Ecto neural progenitor cell (in vitro differentiated cells): ENCODE measurements around the gene YY1AP1.
"Not testable (repeated sequence)": the region's sequence is repeated elsewhere in the genome, so short reads cannot be mapped to it uniquely, and the experiment has no call there.

ENCODE experiments used
- DNase-seq: peaks from one replicate; pipeline ENCODE4 v3.0.0-alpha.2; 2018; ENCODE audit warnings: low spot score

The YY1AP1 gene, protein sequence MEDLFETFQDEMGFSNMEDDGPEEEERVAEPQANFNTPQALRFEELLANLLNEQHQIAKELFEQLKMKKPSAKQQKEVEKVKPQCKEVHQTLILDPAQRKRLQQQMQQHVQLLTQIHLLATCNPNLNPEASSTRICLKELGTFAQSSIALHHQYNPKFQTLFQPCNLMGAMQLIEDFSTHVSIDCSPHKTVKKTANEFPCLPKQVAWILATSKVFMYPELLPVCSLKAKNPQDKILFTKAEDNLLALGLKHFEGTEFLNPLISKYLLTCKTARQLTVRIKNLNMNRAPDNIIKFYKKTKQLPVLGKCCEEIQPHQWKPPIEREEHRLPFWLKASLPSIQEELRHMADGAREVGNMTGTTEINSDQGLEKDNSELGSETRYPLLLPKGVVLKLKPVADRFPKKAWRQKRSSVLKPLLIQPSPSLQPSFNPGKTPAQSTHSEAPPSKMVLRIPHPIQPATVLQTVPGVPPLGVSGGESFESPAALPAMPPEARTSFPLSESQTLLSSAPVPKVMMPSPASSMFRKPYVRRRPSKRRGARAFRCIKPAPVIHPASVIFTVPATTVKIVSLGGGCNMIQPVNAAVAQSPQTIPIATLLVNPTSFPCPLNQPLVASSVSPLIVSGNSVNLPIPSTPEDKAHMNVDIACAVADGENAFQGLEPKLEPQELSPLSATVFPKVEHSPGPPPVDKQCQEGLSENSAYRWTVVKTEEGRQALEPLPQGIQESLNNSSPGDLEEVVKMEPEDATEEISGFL

DNA sequence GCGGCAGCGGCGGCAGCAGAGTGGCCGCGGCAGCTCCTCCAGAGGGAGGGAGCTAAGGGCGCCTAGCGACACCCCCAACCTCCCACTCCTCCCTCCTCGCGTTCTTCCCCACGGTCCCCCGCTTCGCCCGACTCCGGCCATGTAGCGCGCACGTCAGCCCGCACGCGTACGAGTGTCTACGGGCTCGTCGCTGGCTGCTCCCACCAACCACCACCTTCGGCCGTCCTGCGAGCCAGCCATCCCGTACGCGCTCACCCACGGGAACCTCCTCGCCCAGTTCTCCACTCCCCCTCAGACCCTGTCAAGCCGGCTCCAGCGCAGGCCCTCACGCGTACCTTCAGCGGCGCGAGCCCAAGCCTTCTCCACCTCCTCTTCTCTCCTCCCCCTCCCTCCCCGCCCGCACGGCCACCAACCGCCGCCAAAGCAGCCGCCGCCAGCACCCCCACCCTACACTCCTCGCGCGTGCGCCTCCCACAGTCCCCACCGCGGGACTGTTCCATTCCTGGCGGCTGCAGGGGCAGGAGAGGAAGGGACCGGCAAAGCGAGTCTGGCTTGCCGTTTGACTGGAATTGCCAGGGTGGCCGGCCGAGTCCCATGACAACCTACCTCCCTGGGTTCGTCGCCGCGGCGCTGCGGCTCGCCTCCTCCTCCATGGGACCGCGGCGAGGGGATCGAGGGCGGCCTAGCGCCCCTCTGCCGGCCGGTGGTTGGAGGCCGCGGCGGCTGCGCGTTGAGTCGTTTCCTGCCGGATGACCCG lies at the start of gene YY1AP1:
Gene YY1AP1, minus strand, starts transcription at position 451 of the 757 bp plus-strand sequence. CDS start 8,338 bp downstream, outside the sequence.
- DNase-seq, result peak; percentile 94

DNA sequence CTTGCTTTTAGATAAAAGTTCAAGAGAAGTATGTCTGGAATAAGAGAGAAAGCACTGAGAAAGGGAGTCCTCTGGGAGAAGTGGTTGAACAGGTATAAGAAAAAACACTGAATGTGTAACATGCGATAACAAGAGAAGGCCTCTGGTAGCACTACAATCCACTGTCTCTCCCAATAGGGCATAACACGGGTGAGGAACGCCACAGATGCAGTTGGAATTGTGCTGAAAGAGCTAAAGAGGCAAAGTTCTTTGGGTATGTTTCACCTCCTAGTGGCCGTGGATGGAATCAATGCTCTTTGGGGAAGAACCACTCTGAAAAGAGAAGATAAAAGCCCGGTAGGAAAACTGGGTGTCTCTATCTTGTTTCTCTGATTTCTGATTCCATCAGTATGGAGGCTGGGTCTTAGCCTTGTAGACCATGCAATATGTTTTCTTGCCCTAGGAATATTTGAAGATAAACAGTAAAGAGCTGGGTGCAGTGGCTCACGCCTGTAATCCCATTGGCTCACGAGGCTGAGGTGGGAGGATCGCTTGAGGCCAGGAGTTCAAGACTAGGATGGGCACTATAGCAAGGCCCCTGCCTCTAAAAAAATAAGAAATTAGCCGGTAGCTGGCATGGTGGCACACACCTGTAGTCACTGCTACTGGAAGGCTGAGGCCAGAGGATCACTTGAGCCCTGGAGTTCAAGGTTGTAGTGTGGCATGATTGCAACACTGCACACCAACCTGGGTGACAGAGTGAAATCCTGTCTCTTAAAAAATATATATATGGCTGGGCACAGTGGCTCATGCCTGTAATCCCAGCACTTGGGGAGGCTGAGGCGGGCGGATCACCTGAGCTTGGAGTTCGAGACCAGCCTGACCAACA lies 40.7 kb upstream of the YY1AP1 start:
- peak; percentile 64 for DNase-seq

DNA sequence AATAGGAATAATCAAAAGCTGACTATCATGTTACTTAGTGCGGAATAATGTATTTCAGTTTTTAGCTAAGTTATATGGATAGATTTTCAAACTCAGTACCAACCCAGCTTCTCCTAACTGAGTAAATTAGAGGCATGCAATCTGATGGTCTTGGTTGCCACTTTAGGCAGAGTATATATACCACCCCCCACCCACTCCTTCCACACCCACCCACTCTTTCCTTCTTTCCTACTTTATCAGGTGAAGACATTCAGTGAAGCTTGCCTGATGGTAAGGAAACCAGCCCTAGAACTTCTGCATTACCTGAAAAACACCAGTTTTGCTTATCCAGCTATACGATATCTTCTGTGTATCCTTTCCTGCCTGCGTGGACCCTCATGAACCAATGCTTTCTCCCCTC lies 36.6 kb upstream of the YY1AP1 start:
- DNase-seq, result no peak

DNA sequence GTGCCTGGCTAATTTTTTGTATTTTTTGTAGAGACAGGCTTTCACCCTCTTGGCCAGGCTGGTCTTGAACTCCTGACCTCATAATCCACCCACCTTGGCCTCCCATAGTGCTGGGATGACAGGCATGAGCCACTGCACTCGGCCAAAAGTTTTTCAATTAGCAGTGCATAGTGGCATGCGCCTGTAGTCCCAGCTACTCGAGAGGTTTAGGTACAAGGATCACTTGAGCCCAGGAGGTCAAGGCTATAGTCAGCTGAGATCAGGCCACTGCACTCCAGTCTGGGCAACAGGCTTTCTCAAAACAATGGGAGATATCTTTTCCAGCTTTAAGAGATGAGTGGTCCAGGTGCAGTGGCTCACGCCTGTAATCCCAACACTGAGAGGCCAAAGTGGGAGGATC lies 31.1 kb upstream of the YY1AP1 start:
- no peak for DNase-seq

DNA sequence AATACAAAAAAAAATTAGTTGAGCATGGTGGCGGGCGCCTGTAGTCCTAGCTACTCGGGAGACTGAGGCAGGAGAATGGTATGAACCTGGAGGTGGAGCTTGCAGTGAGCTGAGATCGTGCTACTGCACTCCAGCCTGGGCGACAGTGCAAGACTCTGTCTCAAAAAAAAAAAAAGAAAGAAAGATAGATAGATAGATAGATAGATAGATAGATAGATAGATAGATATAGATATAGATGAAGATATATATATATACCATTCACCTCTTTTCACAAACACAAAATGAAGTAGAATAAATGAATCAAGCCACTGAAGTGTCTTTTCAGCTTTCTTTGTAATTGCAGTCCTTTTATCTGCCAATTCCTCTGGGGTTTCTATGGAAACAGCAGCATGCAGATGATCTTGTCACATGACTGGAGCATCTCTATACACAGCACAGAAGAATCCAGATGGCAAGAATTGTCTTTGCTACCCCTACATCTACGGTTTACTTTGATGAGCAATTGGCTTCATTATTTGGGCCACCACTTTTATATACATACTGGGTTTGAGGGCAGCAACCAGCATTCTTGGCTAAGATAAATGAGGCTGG lies 30.0 kb upstream of the YY1AP1 start:
- DNase-seq, result not testable (repeated sequence)

DNA sequence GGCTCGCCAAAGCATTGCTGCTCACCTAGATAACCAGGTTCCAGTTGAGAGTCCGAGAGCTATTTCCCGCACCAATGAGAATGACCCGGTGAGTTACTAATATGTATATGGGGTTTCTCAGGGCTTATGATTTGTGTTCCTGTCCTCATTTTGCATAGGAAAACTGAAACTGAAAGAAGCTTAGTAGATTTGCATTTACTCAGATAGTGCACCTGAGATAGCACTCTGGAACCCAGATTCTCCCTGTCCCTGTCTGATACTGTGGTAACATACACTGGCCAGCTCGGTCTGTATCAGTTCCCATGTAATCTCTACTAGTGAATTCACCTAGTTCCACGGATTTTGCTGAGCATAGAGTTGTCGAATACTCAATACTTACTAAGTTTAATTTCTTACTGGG lies 28.5 kb upstream of the YY1AP1 start:
- no peak for DNase-seq

DNA sequence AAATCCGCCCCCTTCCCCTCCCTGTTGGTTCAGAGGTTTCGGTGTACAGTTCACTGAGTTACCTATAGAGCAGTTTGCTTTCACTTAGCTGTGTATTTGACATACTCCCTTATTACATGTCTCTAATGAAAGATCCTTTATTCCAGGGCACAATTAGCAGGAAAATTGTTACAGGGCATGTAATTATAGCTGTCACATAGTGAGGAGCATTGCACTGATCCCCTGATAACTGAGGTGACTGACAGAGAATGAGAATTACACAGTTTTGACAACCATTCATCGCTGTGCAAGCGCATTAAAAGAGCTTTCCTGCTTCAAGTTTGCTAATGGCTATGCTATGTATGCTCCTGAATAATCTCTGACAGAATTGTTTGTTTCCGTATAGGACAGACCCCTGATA lies 27.2 kb upstream of the YY1AP1 start:
- no peak for DNase-seq

DNA sequence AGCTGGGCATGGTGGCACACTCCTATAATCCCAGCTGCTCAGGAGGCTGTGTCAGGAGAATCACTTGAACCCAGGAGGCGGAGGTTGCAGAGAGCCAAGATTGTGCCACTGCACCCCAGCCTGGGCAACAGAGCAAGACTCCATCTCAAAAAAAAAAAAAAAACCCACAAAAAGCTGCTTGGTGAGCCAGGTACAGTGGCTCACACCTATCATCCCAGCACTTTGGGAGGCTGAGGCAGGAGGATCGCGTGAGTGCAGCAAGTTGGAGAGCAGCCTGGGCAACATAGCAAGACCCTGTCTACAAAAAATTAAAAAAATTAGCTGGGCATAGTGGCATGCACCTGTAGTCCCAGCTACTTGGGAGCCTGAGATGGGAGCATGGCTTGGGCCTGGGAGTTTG lies 26.5 kb upstream of the YY1AP1 start:
- not testable (repeated sequence) for DNase-seq

DNA sequence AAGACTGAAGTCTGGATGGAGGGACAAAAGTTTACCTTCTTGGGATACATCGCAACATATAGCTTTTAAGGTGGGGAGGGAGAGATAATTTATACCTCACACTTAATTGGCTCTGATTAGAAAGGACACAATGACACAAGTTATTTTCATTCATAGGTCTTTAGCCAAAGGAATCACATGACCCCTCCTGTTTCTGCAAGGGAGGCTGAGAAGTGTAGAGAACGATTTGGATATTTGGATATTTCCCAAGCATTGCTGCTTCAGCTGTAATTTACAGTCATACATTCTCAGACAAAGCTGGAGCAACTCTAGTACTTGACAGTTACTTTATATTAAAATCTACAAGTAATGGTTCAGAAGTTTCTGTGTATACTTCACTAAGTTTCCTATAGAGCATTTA lies 24.5 kb upstream of the YY1AP1 start:
- no peak for DNase-seq

DNA sequence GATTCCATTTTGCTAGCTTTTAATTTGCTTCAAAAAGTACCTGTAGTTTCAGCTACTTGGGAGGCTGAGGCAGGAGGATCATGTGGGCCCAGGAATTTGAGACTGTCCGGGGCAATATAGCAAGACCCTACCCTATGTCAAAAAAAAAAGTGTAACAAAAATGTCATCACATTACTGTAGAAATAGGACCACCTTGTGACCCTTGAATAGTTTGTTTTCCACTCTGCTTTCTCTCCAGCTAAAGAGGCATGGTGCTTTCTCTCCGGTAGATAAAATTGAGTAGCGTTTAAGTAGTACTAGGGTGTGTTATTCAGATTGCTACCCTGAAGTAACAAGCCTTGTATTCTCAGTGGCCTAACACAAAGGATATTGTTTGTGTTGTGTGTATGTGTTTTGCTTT lies 24.1 kb upstream of the YY1AP1 start:
- not testable (repeated sequence) for DNase-seq

DNA sequence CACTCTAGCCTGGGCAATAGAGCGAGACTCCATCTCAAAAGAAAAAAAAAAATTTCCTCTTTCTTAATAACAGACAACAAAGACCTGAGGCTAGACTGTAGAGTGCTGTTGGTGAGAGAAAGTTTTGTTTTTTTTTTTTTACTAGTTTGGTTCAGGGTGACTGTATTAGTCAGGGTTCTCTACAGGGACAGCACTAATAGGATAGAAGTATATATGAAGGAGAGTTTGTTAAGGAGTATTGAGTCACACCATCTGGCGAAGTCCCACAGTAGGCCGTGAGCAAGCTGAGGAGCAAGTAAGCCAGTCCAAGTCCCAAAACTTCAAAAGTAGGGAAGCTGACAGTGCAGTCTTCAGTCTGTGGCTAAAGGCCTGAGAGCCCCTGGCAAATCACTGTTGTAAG lies 22.9 kb upstream of the YY1AP1 start:
- DNase-seq, result not testable (repeated sequence)

DNA sequence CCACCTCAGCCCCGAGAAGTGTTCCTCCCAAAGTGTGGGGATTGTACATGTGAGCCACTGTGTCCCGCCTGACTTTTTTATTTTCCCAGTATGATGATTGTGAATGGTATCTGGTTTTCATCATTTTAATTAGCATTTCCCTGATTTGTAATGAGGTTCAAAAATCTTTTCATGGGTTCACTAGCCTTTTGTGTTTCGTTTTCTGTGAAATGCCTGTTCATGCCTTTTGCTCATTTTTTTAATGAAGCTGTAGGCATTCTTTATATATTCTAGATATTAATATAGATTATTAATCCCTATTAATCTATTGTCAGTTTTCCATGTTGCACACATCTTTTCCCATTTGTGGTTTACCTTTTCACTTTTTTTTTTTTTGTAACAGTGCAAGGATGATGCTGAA lies 20.8 kb upstream of the YY1AP1 start:
- no peak for DNase-seq

DNA sequence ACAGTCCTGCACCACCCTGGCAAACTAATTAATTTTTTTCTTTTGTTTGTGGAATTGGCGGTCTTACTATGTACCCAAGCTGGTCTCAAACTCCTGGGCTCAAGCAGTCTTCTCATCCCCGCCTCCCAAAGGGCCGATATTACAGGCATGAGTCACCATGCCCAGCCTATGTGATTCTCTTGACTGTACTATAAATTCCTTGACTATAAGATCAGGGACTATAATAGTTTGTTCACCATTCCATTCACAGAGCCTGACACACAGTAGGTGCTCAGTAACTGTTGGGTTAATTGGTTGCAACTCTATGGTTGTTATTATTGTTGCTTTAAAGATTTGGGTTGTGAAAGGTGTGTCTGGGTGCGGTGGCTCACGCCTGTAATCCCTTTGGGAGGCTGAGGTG lies 17.6 kb upstream of the YY1AP1 start:
- no peak for DNase-seq

DNA sequence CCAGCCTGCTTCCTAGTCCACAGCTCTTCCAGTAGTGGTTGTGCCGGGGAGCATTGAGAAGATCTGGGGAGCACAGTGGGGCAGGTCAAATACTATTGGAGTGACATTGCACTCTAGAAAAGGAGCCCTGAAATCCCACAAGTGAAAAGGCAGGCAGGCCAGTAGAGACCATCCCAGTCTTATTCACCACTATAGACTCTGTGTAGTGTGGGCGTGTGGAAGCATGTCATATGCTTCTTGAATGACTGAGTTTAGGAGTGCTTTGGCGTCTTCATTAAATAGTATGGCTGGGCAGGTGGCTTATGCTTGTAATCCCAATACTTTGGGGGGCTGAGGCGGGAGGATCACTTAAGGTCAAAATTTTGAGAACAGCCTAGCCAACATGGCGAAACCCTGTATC lies 15.8 kb upstream of the YY1AP1 start:
- DNase-seq, result not testable (repeated sequence)

DNA sequence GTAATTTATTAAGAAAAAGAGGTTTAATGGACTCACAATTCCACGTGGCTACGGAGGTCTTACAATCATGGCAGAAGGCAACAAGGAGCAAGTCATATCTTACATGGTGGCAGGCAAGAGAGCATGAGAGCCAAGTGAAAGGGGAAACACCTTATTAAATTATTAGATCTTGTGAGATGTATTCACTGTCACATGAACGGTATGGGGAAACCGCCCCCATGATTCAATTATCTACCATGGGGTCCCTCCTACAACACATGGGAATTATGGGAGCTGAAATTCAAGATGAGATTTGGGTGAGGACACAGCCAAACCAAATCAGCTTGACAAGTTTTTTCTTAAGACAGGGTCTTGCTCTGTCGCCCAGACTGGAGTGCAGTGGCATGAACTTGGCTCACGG lies 14.6 kb upstream of the YY1AP1 start:
- no peak for DNase-seq

DNA sequence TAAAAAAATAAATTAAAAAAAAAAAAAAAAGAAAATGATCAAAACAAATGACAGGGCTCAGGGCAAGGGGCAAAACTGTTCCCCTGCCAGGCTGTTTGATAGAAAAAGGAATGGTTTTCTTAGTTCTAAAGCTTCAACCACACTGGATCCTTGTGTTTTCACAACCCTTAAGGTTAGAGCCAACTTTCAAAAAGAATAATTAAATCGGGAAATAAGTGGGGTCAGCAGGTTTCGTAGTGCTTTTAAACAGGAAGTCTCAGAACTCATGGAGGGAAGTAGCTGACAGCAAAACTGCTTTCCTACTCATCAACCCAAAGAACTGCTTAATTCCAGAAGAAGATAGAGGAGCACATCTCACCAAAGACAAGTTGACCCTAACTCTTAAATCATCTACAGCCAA lies 13.1 kb upstream of the YY1AP1 start:
- not testable (repeated sequence) for DNase-seq

DNA sequence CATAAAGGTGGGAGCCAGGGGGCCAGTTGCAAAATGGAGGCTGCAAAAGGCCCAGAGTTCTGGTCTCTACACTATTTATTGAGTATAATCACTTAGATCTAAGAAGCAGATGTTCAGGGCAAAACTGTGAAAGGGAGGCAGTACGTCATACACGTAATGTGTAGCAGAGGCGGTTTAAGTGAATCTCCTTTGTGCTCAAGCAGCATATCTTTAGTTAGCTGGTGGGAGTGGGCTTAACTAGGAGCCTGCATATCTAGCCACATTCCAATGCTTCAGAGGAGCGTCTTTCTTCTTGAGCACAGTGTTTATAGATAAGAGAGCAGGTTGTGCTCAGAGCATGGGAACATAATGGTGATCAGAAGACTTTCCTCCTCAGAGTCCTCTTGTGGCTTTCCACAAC lies 10.5 kb upstream of the YY1AP1 start:
- not testable (repeated sequence) for DNase-seq

DNA sequence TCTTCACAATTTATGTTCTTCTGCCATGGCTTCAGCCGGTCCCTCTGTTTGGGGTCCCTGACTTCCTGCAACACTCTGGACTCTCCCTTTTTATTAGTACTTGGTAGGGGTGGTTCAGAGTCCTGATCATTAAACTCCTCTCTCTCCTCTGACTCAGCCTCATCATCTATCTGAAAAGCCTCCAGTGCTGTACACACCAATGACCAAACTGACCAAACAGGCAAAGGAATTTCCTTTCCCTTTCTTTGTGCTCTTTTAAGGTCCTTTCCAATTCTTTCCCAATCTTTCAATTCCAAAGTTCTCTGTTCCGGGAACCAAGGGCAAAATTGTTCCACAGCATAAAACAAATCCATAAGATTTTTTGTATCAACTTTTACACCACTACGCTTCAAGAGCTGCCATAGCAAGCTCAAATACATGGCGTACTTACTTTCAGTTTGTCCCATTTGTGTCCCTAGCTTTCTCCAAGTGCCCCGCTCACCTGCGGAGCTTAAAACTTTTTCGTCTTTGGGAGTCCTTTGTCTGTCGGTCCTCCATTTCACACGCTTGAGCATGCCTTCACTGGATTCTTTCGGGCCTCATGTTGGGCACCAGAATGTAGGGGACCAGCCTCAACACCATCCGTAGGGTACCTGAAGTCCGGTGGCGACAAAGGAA lies 9.9 kb upstream of the YY1AP1 start:
- DNase-seq, result no peak

DNA sequence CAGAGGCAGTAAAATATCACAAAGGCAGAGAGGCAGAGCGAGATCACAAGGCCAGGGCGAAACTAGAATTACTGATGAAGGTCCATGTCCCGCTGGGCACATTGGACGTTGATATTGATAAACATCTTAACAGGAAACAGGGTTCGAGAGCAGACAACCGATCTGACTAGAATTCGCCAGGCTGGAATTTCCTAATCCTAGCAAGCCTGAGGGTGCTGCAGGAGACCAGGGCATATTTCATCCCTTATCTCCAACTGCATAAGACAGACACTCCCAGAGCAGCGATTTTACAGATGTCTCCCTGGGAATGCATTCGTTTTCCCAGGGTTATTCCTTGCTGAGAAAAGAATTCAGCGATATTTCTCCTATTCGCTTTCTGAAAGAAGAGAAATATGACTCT lies 9.0 kb upstream of the YY1AP1 start:
- DNase-seq, result not testable (repeated sequence)

DNA sequence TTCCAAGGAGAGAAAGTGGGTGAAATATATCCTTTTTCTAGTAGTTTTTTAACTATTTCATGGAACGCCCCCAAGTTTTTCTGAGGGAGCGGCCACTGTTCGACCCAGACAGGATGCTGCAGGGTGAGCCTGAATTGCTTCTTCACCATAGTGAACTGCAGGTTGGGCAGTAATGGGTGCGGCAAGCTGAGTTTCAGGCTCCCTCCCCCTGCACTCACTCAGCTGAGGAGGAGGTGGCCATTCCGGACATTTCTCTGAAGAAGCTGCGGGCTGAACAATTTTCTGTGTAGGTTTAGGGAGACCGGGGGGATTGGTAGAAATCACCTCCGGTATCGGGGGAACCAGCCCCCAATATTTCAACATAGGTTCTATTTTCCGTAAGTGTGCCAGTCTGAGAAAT lies 8.5 kb upstream of the YY1AP1 start:
- no peak for DNase-seq

DNA sequence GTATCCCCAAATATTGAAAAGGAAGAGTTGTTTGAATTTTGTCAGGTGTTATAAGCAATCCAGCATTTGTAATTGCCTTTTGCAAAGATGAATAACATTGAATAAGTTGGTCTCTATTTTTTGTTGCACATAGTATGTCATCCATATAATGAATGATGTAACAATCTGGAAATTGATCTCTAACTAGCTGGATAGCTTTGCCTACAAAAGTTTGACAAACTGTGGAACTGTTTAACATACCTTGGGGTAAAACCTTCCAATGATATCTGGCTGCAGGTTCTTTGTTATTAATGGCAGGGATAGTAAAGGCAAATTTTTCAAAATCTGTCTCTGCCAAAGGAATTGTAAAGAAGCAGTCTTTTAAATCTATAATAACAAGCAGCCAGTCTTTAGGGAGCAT lies 8.0 kb upstream of the YY1AP1 start:
- no peak for DNase-seq
